GM21723 (cell line): ENCODE measurements around the gene CPVL.
"Not testable (repeated sequence)": the region's sequence is repeated elsewhere in the genome, so short reads cannot be mapped to it uniquely, and the experiment has no call there.

Experiments
- ATAC-seq: cut with Tn5 transposase; IDR thresholded peaks from one replicate; pipeline ENCODE4 v1.9.1; 2021; ENCODE audit warnings: mild to moderate bottlenecking, moderate library complexity; ENCODE audit not compliant: unreplicated experiment

The CPVL gene

DNA sequence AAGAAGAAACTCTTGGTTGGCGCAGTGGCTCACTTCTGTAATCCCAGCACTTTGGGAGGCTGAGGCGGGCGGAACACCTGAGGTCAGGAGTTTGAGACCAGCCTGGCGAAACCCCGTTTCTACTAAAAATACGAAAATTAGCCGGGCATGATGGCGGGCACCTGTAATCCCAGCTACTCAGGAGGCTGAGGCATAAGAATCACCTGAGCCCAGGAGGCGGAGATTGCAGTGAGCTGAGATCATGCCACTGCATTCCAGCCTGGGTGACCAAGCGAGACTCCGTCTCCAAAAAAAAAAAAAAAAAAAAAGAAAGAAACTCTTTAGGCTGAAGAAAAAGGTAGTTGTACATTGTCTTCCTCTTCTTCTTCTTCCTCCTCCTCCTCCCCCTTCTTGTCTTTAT, 53.2 kb downstream of the CPVL start:
- ATAC-seq, result not testable (repeated sequence)

DNA sequence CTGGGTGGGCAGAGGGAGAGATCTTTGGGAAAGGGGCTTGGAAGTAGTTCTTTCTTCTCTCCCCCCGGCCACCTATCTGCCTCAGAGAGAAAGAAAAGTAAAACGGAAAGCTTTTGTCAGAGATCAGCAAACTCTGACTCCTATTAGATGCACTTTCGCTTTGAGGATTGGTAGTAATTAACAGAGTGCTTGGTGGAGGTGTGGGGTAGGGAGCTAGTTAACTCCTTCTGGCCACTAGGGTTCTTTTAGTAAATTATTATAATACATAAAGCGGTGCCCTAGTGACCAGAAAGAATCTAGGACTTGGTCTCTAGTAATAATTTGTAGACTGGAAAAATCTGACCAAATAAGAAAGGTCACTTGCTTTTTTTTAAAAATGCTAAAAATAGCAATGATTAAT, 54.6 kb downstream of the CPVL start:
- ATAC-seq, result peak; percentile 100

DNA sequence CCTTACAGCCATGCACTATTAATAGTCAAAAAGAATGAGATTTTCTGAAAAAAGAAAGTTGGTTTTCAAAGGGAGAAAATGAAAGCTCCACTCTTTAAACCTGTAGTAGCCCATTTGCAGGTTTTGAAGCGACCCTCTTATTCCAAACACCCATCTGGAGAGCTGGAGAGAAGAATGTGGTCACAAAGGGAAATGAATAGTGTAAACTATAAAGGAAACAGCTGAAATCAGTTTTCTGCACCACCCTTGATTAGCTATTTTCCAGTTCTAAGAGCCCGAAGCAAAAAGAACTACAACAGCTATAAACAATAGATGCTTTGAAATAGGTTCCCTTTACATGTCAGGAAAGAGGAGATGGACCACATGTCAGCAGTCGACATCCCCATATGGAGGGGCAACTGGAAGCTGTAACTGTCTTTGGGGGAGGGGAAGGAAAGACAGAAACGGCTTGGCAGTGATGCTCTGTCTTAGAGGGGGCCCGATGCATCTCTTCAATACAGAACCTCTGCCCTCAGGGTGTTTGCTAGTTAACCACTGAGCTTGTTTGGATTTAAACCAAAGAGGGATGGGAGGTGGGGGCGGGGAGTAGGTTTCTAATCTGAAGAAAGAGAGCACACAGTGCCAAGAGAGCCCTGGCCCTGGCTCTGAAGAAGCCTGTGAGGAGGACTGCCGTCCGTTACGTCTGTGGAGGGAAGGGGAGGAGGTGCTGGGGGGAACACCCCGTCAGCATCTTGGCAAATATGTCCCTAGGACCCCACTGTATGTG, 55.3 kb downstream of the CPVL start:
- ATAC-seq, result peak; percentile 36

DNA sequence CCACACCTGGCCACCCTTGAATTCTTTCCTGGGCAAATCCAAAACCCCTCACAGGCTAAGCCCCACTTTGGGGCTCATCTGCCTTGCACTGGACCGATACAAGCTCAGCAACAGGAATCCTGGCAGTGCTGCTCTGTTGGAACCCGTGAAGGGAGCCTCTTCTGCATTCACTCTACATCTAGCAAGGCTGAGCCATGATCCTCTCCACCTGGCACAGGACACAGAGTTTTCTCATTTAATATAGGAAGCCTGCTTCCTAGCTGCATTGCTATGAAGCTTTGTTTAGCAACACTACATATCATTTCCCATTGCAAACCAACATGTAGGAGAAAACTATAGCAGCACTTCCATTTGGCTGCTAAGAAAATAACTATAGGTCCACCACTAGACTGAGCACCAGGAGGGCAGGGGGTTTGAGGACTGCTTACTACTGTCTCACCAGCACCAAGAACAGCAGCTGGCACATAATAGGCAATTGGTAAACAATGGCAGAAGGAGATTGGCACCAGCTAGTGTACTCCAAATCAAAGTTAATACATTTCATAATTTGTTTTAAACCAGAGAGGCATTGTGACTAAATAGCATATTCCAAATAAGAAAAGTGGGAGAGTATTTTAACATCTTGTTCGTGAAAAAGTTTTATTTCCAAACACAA, 56.1 kb downstream of the CPVL start:
- no peak for ATAC-seq

DNA sequence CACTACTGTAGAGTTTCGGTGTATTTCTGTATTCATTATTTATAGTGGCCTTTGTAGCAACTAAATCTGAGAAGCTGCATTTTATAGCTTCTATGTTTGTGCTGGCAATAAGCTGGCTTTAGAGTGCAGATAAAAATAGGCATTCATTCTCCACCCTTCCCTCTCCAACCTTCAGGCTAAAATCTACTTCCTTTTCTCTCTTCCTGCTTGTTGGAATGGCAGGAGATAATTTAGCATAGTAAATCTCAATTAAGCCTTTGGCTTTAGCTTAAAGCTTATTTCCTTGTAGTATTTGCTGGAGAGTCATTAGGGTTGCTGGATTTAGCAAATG, 58.5 kb downstream of the CPVL start:
- ATAC-seq, result no peak

DNA sequence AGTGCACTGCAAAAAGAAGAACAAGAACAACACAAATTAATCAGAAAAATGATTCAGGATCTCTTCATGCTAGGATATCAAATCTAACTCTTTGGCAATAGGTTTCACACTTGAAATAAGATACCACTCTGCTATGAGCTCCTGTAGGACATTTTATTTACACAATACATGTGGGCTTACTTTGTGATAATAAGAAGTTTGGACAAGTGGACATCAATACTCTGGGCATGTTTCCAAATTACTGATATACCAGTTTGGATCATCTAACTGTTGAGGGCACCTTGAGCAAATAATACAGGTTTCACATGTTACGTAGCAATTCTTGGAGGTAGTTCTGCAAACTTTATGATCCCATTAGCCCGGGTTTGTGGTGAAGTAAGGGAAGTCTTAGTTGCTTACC, 59.8 kb downstream of the CPVL start:
- no peak for ATAC-seq

DNA sequence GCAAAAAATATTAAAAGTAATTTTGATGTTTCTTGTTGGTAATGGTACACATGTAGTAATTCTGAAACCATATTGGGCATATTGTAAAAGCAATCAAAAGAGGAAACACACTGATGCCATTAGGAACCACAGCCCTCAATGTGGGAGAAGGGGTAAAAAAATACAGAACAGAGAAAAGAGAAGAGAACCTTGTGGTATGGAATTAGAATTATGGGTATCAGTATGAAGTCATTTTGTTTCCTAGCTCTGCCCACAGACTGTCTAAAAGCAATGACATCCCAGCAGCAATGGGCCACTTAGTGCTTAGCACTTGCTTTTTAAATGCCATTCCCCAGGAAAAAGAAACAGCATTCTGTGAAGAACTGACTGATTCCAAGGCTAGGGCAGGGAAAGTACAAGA, 61.5 kb downstream of the CPVL start:
- peak; percentile 91 for ATAC-seq

DNA sequence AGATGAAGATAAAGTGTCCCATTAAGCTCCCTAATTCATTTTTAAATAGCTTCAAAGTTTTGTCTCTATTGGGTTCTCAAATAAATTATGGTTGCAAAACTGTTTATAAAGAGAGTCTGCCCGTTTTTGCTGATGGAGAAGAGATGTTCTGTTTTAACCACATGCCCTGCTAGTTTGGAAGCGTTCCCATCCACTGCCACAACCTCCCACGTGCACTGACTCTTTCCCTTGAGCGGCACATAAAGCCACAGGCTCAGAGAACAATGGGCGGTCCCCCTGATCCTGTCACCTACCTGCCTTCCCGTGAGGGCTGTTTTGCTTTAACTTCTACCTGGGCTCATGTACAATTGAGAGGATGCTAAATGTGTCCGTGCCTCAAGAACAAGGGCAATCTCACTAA, 65.5 kb downstream of the CPVL start:
- no peak for ATAC-seq

DNA sequence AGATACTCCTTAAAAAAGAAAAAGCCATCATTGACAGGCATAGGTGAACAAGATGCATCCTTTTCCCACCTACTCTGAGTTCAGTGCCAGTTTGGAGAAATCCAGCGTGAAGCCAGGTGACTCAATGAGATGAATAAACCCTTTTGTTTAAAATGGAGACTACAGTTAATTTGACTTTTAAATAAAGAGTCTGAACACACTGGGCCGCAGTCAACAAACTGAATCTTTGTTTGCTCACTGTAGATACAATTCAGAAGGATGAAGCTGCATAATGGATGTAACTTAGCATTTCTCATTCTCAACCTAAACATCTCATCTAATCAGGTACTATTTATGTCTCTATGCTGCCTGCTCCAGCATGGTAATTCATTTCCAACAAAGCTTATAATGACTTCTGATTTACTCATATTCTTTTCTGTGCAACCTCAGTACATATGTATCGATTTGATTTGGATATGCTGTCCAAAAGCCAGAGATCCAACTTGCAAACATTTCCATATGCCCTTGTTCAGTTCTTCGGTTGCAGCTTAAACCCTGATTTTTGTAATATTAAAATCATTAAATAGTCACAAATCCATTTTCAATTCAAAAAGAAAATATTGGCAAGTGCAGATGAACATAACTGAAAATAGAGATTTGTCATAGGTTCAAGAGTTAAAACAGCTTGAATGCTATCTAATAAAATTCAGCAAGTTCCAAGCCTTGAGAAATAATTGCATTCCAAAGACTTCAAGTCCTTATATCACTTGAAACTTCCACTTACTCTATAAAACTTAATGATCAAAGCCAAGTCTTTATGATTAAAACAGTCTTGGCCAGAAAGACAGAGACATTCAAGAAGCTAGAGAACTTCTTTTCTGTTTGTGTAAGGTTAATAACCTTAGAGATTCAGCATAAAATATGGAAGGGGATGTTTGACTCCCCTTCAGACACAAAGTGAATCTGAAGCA, 67.8 kb downstream of the CPVL start:
- ATAC-seq, result no peak

DNA sequence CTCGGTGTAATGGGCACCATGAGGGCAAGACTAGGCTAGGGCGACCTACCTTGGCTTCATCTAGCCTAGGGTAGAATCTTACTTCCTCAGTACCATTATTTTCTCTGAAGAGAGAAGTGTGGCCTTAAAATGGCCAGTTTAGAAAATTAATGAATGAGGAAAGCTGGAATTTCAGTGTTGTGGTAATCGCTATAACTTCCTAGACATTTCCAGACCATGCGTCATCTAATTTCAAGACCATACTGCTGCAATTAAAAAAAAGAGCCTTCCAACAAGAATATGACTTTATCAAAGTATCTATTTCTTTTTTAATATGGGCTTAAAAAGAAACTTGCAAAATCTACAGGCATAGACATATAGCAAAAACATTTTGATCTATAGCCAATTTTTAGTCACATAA, 68.5 kb downstream of the CPVL start:
- no peak for ATAC-seq

DNA sequence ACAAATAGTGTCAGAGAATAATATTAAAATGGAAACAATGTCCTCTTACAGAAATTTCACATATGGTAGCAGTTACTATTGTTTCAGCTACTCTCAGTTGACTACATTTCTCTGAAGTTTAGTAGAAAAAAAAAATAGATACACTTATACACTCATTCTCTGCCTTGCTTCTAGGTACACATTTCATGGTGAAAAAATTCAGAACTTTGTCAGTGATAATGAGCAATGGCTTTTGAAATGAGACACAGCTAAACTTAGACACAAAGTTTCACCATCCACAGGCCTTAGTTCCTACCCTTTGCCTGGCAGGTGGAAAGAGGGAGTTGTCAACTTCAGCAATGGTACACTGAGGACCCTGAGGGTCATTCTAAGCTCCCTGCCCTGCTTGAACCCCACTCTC, 69.2 kb downstream of the CPVL start:
- no peak for ATAC-seq

DNA sequence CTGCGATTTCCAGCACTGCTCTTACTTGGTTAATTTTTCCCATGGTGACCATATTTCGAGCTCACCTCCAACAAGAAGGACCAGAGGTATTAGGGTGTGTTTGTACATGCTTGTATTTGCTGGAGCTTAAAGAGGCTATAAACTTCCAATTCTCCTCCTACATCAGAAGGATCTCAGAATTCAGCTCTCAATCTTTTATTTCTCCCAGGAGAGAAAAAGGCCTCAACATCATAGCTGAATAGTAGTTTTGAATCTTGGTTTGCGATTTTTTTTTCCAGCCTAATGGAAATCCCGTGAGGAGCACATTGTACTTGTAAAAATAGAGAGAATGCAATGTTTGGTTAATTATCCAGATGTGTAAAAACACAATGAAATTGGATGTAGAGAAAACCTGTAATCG, 69.7 kb downstream of the CPVL start:
- no peak for ATAC-seq

DNA sequence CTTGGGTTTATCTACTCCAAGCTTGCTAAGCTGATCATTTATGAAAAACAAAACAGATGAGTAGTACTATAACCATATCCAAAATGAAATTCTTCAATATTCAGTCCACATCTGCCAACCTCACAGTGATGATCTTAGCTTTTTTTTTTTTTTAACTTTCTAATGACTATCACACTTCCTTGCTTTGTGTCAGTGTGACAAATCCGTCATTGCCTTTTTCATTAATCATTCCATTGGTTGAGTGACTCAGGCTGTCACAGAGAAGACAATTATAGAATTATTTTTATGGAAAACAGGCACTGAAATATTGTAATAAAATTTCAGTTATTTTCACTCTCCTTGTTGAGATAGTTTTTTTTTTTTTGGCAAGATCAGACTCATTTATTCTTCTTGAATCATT, 70.7 kb downstream of the CPVL start:
- no peak for ATAC-seq

DNA sequence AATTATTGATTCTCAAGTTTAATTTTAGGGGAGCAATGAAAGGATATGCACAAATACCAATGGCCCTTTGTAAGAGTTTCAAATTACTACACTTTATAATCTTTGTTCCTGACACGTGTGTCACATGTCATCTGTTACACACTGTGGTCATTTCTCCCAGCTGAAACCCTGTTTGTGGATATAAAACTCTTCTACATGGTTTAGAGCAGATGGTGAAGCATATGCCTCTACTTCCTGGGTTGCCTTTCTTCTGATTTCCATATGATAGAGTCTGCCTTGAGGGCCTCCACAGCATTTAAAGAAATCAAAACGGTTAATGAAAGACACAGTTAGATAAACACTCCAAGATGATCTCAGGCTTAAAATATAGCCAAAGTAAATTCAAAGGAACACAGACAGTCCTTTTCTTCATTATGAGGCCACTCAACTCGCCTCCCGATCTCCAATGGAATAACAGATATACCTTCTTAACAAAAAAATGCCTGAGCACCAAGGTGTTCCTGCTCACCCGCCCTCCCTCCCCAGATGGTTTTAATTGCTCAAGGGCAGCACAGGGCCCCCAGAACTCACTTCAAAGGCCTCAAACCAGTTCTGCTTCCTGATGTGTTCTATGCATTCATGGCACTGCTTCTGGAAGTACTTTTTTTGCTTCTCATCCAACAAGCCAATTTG, 75.0 kb downstream of the CPVL start:
- no peak for ATAC-seq

DNA sequence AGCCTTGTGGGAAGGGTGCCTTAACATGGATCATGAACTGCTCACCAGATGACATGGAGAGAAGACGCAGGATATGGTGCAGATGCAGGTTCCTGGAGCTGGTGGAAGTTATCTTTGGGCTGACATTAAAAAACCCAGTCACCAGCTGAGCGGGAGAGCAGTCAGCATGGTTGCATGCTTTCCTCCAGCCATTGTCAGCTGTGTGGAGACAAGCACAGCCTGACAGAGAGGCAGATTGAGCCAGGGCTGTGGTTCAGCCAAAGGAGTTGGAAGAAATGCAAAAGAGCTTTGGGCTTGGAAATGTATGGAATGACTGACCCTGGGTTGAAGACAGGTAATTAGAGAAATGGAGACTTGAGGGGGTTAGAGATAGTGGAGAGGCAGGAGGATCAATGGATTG, 79.7 kb downstream of the CPVL start:
- no peak for ATAC-seq

DNA sequence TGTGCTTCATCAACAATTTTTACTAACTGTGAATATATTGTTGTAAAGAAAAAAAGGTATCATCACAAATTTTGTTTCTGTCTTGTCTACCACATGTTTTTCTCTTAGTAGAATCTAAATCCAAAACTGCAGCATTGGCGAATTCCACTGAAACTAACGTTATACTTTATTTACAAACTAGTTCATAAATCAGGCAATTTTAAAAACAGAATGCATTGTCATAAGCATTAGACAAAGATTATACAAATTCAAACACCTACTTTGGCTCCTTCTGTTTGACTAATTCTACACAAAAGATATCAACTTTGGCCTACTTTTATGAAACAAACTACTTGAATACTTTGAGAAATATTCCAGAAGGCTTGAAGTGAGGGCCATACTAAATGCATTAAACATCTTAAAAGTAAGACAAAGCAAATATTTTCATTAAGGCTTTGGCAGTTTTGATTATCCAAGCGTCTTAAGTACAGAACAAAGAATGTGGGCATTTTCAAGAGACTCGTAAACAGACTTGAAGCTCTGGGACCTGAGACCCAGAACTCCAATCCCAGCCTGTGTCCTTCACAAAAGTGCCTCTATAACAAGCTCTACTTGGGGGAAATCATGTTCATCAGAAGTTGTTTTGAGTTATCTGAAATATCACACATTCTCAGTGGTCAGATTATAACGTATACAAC, 81.0 kb downstream of the CPVL start:
- ATAC-seq, result no peak

DNA sequence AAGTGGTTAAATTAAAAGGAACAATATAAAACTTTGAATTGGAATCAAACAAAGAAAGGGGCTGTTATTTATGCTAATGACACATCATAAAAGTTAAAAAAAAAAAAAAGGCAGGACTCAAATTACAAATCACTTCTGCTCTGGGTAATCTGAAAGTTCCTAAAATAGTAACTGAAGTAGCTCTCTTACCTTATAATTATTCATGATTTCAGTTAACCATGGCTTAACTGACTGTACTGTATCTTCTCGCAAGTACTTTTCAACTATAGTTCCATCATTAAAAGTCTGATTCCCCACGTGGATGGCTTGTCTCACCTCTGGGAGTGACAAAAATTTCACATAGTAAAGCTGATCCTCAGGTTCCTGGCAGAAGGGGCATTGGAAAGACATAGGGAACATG, 82.5 kb downstream of the CPVL start:
- no peak for ATAC-seq

DNA sequence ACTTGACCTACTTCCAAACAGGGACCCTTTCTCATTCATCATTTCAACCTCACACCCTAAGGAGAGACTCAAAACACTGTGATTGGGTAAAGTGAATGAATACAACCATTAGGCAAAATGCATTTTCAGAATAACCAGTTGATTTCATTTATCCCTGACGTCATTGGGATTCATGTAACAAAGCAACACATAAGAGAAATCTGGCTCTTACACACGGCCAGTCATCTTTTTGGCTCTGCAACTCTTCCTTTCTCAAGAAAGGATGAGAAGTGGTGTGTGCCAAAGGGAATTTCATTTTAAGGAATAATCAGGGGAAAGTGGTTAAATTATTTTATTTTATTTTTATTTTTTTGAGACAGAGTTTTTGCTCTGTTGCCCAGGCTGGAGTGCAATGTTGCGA, 83.1 kb downstream of the CPVL start:
- no peak for ATAC-seq

DNA sequence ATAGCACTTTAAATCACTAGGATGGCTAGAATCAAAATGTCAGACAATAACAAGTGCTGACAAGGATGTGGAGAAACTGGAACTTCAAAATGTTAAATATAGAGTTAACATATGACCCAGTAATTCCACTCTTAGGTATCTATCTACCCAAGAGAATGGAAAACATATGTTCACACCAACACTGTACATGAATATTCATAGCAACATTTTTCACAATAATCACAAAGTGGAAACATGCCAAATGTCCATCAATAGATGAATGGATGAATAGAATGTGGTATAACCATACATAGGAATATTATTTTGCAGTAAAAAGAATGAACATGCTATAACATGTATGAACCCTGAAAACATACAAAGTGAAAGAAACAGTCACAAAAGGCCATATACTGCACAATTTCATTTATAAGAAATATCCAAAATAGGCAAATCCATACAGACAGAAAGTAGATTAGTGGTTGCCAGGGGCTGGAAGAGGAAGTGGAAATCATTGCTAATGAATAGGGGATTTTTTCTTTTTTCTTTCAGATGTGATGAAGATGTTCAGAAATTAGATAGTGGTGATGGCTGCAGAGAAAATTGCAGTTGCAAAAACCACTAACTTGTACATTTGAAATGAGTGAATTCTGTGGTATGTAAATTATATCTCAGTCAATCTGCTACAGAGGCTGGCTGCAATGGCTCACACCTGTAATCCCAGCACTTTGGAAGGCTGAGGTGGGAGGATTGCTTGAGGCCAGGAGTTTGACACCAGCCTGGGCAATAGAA, 93.0 kb downstream of the CPVL start:
- ATAC-seq, result no peak

DNA sequence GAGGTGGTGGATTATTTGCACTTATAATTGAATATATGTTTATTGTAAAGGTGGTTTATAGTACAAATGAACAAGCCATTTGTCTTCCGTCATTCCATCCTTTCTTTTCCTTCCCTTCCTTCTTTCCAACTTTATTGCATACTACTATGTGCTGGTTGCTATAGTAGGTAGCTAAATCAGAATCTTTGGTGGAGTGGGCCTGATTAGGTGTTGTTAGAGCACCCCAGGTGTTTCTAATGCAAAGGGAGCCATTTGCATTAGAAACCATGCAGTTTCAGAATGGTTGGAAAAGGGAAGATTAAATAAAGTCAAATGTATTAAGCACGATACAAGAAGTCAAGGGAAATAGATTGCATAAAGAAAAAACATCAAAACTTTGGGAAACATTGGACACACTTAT, 99.4 kb downstream of the CPVL start:
- no peak for ATAC-seq
